ENCODE results near the gene FBXO41.

DNA sequence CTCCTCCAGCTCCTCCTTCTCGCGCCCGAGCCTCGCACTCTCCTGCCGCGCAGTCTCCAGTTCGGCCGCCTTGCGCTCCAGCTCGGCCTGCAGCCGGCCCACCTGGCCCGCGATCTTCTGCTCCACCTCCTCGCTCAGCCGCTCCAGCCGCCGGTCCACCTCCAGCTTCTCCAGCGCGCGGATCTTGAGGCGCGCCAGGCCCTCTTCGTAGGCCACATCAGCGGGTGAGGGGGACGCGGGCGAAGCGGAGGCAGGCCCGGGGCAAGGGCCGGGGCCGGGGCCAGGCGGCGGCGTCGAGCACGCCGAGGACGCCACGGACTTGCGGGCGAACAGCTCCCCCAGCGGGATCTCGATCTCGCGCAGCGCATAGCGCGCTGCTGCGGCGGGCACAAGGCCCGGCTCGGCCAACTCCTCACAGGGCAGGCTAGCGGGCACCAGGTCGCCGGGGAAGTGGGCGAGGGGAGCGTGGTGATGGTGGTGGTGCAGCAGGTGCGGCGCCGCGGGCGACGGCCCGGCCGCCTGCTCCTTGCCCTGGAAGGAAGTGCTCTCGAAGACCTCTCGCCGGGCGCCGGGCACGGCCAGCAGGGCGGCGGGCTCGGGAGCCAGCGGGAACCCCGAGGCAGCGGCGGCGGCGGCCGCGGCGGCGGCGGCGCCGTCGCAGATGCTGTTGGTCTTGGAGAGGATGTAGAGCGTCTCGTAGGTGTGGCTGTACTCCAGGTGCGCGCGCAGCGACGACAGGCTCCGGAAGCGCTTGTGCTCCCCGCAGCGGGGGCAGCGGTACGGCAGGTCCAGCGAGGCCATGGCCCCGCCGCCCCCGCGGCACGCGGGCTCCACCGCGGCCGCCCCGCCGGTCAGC, 15.2 kb downstream of the FBXO41 start:
- no peak for TF ChIP-seq POLR2AphosphoS5 (IDR thresholded peaks at IDR 0.05; ENCODE audit: low read depth, low read length)
- TF ChIP-seq, protein P1, sequence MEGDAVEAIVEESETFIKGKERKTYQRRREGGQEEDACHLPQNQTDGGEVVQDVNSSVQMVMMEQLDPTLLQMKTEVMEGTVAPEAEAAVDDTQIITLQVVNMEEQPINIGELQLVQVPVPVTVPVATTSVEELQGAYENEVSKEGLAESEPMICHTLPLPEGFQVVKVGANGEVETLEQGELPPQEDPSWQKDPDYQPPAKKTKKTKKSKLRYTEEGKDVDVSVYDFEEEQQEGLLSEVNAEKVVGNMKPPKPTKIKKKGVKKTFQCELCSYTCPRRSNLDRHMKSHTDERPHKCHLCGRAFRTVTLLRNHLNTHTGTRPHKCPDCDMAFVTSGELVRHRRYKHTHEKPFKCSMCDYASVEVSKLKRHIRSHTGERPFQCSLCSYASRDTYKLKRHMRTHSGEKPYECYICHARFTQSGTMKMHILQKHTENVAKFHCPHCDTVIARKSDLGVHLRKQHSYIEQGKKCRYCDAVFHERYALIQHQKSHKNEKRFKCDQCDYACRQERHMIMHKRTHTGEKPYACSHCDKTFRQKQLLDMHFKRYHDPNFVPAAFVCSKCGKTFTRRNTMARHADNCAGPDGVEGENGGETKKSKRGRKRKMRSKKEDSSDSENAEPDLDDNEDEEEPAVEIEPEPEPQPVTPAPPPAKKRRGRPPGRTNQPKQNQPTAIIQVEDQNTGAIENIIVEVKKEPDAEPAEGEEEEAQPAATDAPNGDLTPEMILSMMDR (IDR thresholded peaks at IDR 0.05), result peak; percentile 58
- no peak for TF ChIP-seq SIN3A (IDR thresholded peaks at IDR 0.05; ENCODE audit: borderline replicate concordance, insufficient read depth, low read depth, low read length)
